Erythroblast (primary cell): ENCODE data around the gene DHRS4L2.
"Not testable (repeated sequence)": the region's sequence is repeated elsewhere in the genome, so short reads cannot be mapped to it uniquely, and the experiment has no call there.

Experiments used
- GATA1 ChIP-seq: IDR thresholded peaks from 2 replicates; pipeline ENCODE4 v1.6.1; 2011; ENCODE audit warnings: low read depth, mild to moderate bottlenecking, control low read depth, low read length, moderate library complexity
- POLR2A ChIP-seq: IDR thresholded peaks from 2 replicates; pipeline ENCODE4 v1.6.1; 2011; ENCODE audit warnings: mild to moderate bottlenecking, low read length

GRCh38 chr14:23988607-23989363, at the start of gene DHRS4L2:
- peak; percentile 68 for TF ChIP-seq POLR2A
- not testable (repeated sequence) for TF ChIP-seq GATA1
